HepG2 (cell line): ENCODE data around the gene SMIM1. TPM values are rescaled to one million over a fixed set of nuclear protein-coding genes. Genes with fewer than 3 reads are reported as not detected.

Experiments used
- AGO2 ChIP-seq: fragments of 200-400 bp; formaldehyde crosslinking; optimal IDR thresholded peaks from 2 replicates; pipeline ENCODE3; 2017; ENCODE audit warnings: mild to moderate bottlenecking, low read depth, low read length, moderate library complexity
- ERF ChIP-seq: IDR thresholded peaks from 2 replicates; pipeline ENCODE4 v1.6.1; 2018; ENCODE audit warnings: missing biosample characterization, missing genetic modification reagents
- FLYWCH1 ChIP-seq: sonication (generic); formaldehyde crosslinking; IDR thresholded peaks from 2 replicates; pipeline ENCODE4 v1.8.1; 2023; ENCODE audit warnings: mild to moderate bottlenecking, missing genetic modification reagents
- FOSL2 ChIP-seq: sonication (generic); formaldehyde crosslinking; IDR thresholded peaks from 2 replicates; pipeline ENCODE4 v1.4.0; 2020; ENCODE audit warnings: missing genetic modification reagents
- HNRNPLL ChIP-seq: fragments of 200-400 bp; formaldehyde crosslinking; IDR thresholded peaks from 2 replicates; pipeline ENCODE4 v1.6.1; 2017; ENCODE audit warnings: mild to moderate bottlenecking, low read depth, low read length; ENCODE audit not compliant: poor library complexity, severe bottlenecking
- KDM3A ChIP-seq: IDR thresholded peaks from 2 replicates; pipeline ENCODE4 v1.6.1; 2018; ENCODE audit warnings: low read depth, missing compliant biosample characterization
- KLF6 ChIP-seq: IDR thresholded peaks from 2 replicates; pipeline ENCODE4 v1.8.0; 2016; ENCODE audit warnings: missing biosample characterization, missing genetic modification reagents
- MATR3 ChIP-seq: sonication (generic); formaldehyde crosslinking; IDR thresholded peaks from 2 replicates; pipeline ENCODE4 v1.4.0; 2020; ENCODE audit warnings: missing genetic modification reagents
- NCOA1 ChIP-seq: sonication (generic); formaldehyde crosslinking; IDR thresholded peaks from 2 replicates; pipeline ENCODE4 v1.9.0; 2021; ENCODE audit warnings: missing genetic modification reagents
- RFX5 ChIP-seq: IDR thresholded peaks from 2 replicates; pipeline ENCODE4 v1.6.1; 2011; ENCODE audit warnings: low read depth, low read length, improper control_type of control experiment
- RORA ChIP-seq: sonication (generic); formaldehyde crosslinking; IDR thresholded peaks from 2 replicates; pipeline ENCODE4 v1.5.0; 2020; ENCODE audit warnings: mild to moderate bottlenecking, missing genetic modification reagents, moderate library complexity
- ZBTB38 ChIP-seq: sonication (generic); formaldehyde crosslinking; IDR thresholded peaks from 2 replicates; pipeline ENCODE4 v1.5.1; 2020; ENCODE audit warnings: mild to moderate bottlenecking, missing genetic modification reagents
- ZC3H13 ChIP-seq: sonication (generic); formaldehyde crosslinking; IDR thresholded peaks from 2 replicates; pipeline ENCODE4 v1.8.1; 2023; ENCODE audit warnings: mild to moderate bottlenecking, missing genetic modification reagents, moderate library complexity
- ZFP36 ChIP-seq: fragments of 150-350 bp; IDR thresholded peaks from 2 replicates; pipeline ENCODE4 v1.6.1; 2018; ENCODE audit warnings: borderline replicate concordance, low read length, low read depth; ENCODE audit not compliant: partially characterized antibody
- ZKSCAN1 ChIP-seq: fragments of 150-350 bp; IDR thresholded peaks from 2 replicates; pipeline ENCODE4 v1.6.1; 2014; ENCODE audit warnings: low read length
- ZMAT5 ChIP-seq: sonication (generic); formaldehyde crosslinking; IDR thresholded peaks from 2 replicates; pipeline ENCODE4 v1.5.0; 2020; ENCODE audit warnings: mild to moderate bottlenecking, low read depth, missing genetic modification reagents, borderline replicate concordance
- ZNF275 ChIP-seq: sonication (generic); formaldehyde crosslinking; IDR thresholded peaks from 2 replicates; pipeline ENCODE4 v1.8.0; 2022; ENCODE audit warnings: missing genetic modification reagents, mild to moderate bottlenecking, inconsistent platforms, borderline replicate concordance
- ZNF326 ChIP-seq: sonication (generic); formaldehyde crosslinking; IDR thresholded peaks from 2 replicates; pipeline ENCODE4 v1.4.0; 2020; ENCODE audit warnings: missing genetic modification reagents, borderline replicate concordance
- ZNF333 ChIP-seq: sonication (generic); formaldehyde crosslinking; IDR thresholded peaks from 2 replicates; pipeline ENCODE4 v1.4.0; 2020; ENCODE audit warnings: mild to moderate bottlenecking, missing genetic modification reagents, borderline replicate concordance
- ZNF547 ChIP-seq: sonication (generic); formaldehyde crosslinking; IDR thresholded peaks from 2 replicates; pipeline ENCODE4 v1.5.1; 2020; ENCODE audit warnings: mild to moderate bottlenecking, missing genetic modification reagents
- ZNF605 ChIP-seq: sonication (generic); formaldehyde crosslinking; IDR thresholded peaks from 2 replicates; pipeline ENCODE4 v1.8.0; 2022; ENCODE audit warnings: mild to moderate bottlenecking, missing genetic modification reagents
- ZNF713 ChIP-seq: sonication (generic); formaldehyde crosslinking; IDR thresholded peaks from 2 replicates; pipeline ENCODE4 v1.4.0; 2020; ENCODE audit warnings: mild to moderate bottlenecking, missing genetic modification reagents
- ZNF749 ChIP-seq: sonication (generic); formaldehyde crosslinking; IDR thresholded peaks from 2 replicates; pipeline ENCODE4 v1.8.0; 2022; ENCODE audit warnings: mild to moderate bottlenecking, missing genetic modification reagents, moderate library complexity, borderline replicate concordance
- ZNF768 ChIP-seq: sonication (generic); formaldehyde crosslinking; IDR thresholded peaks from 2 replicates; pipeline ENCODE4 v1.4.0; 2020; ENCODE audit warnings: missing genetic modification reagents
- ZNF776 ChIP-seq: sonication (generic); formaldehyde crosslinking; IDR thresholded peaks from 2 replicates; pipeline ENCODE4 v1.4.0; 2020; ENCODE audit warnings: mild to moderate bottlenecking, missing genetic modification reagents
- ZZZ3 ChIP-seq: sonication (generic); formaldehyde crosslinking; IDR thresholded peaks from 2 replicates; pipeline ENCODE4 v1.4.0; 2020; ENCODE audit warnings: missing genetic modification reagents, mild to moderate bottlenecking, borderline replicate concordance
- polyA plus RNA-seq, 8 experiments: library from polyadenylated mRNA; depleted of rRNA in 3 of 8; stranded (reverse) in 7 of 8; unstranded in 1 of 8; fragments of >200 nt; fragmentation: Illumina TruSeq in 4 of 8; extraction: Trizol in 4 of 8; gene quantifications; 2 replicates each; pipeline versions ENCODE4 v1.2.1 to v1.2.3, GENCODE V29; 2011 to 2016; ENCODE audit warnings: low read depth in 4 of 8, missing spikeins in 1 of 8, mixed read lengths in 1 of 8; ENCODE audit not compliant: insufficient read depth in 1 of 8
- total RNA-seq, 5 experiments: library from RNA; depleted of rRNA; stranded (reverse); fragments of >200 nt; fragmentation: Illumina TruSeq; extraction: Trizol; gene quantifications; 2 replicates each; pipeline ENCODE4 v1.2.3, GENCODE V29; 2016; ENCODE audit warnings: low read depth in 1 of 5
- TF ChIP-seq, protein P1 (sequence below): sonication (generic); formaldehyde crosslinking; IDR thresholded peaks from 2 replicates; pipeline ENCODE4 v1.4.0; 2020; ENCODE audit warnings: missing genetic modification reagents
- TF ChIP-seq, protein P2 (sequence below): sonication (generic); formaldehyde crosslinking; IDR thresholded peaks from 2 replicates; pipeline ENCODE4 v1.8.0; 2022; ENCODE audit warnings: mild to moderate bottlenecking, missing genetic modification reagents, borderline replicate concordance

Gene SMIM1
- total and polyA plus RNA-seq, 2 of the 13 experiments (the other 11 are each of a cell fraction or from before 2014, with no cell fraction given), result 12.4 to 56.3 TPM

DNA sequence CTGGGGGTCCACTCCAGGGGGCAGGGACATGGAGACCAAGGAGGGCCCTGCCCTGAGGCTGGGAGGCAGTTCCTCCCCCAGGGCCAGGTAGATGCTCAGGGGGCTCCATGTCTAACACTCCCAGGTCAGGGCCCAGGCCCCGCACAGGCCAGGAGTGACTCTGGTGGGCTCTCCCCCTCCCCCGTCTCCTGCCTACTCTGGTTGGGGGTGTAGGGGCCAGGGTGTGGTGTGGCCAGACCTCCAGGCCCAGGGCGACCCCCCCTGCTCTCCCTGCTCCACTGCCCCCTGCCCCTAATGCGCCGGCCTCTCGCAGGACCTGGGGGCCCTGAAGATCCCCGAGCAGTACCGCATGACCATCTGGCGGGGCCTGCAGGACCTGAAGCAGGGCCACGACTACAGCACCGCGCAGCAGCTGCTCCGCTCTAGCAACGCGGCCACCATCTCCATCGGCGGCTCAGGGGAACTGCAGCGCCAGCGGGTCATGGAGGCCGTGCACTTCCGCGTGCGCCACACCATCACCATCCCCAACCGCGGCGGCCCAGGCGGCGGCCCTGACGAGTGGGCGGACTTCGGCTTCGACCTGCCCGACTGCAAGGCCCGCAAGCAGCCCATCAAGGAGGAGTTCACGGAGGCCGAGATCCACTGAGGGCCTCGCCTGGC is 40.0 kb upstream of the SMIM1 start (continued):
- TF ChIP-seq ZNF547 (CRISPR knock-in tag), result no peak
- no peak for TF ChIP-seq KDM3A
- no peak for TF ChIP-seq ZFP36
- peak; percentile 6 for TF ChIP-seq HNRNPLL
- no peak for TF ChIP-seq ZNF713 (CRISPR knock-in tag)
- no peak for TF ChIP-seq RFX5
- TF ChIP-seq, protein P1, sequence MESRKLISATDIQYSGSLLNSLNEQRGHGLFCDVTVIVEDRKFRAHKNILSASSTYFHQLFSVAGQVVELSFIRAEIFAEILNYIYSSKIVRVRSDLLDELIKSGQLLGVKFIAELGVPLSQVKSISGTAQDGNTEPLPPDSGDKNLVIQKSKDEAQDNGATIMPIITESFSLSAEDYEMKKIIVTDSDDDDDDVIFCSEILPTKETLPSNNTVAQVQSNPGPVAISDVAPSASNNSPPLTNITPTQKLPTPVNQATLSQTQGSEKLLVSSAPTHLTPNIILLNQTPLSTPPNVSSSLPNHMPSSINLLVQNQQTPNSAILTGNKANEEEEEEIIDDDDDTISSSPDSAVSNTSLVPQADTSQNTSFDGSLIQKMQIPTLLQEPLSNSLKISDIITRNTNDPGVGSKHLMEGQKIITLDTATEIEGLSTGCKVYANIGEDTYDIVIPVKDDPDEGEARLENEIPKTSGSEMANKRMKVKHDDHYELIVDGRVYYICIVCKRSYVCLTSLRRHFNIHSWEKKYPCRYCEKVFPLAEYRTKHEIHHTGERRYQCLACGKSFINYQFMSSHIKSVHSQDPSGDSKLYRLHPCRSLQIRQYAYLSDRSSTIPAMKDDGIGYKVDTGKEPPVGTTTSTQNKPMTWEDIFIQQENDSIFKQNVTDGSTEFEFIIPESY (CRISPR knock-in tag), result peak; percentile 62
- no peak for TF ChIP-seq ZNF605 (CRISPR knock-in tag)
- TF ChIP-seq NCOA1 (CRISPR knock-in tag), result 0 out of 2 replicates have a peak, but pooled peaks have one; percentile 49
- TF ChIP-seq ZNF333 (CRISPR knock-in tag), result peak; percentile 37; the same call in 1 of the 2 replicates
- no peak for TF ChIP-seq ZNF326 (CRISPR knock-in tag)
- 0 out of 2 replicates have a peak, but pooled peaks have one; percentile 39 for TF ChIP-seq ZNF776 (CRISPR knock-in tag)
- TF ChIP-seq ZNF749 (CRISPR knock-in tag), result no peak
- TF ChIP-seq, protein P2, sequence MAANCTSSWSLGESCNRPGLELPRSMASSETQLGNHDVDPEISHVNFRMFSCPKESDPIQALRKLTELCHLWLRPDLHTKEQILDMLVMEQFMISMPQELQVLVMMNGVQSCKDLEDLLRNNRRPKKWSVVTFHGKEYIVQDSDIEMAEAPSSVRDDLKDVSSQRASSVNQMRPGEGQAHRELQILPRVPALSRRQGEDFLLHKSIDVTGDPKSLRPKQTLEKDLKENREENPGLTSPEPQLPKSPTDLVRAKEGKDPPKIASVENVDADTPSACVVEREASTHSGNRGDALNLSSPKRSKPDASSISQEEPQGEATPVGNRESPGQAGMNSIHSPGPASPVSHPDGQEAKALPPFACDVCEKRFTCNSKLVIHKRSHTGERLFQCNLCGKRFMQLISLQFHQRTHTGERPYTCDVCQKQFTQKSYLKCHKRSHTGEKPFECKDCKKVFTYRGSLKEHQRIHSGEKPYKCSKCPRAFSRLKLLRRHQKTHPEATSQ (CRISPR knock-in tag), result no peak
- TF ChIP-seq ZZZ3, result no peak
- no peak for TF ChIP-seq ZMAT5 (CRISPR knock-in tag)
- no peak for TF ChIP-seq ERF
- peak; percentile 90 for TF ChIP-seq ZBTB38 (CRISPR knock-in tag)
- TF ChIP-seq ZNF768 (CRISPR knock-in tag), result peak; percentile 9; the same call in 1 of the 2 replicates
- no peak for TF ChIP-seq RORA (CRISPR knock-in tag)
- peak; percentile 65 for TF ChIP-seq AGO2
- no peak for TF ChIP-seq FLYWCH1
- no peak for TF ChIP-seq ZNF275 (CRISPR knock-in tag)
- no peak for TF ChIP-seq ZKSCAN1
- TF ChIP-seq FOSL2 (CRISPR knock-in tag), result no peak
- no peak for TF ChIP-seq KLF6 (CRISPR knock-in tag)
- TF ChIP-seq ZC3H13 (CRISPR knock-in tag), result peak; percentile 33; the same call in 1 of the 2 replicates
- TF ChIP-seq MATR3 (CRISPR knock-in tag), result no peak
